IMR-90 (cell line): ENCODE results near the gene KRTAP10-5. TPM values are rescaled to one million over a fixed set of nuclear protein-coding genes. Genes with fewer than 3 reads are reported as not detected.

Source experiments
- ATAC-seq: fragments of 200-7000 bp; cut with Tn5 transposase; 2 replicates; pipeline ENCODE4 v1.9.1; 2020; ENCODE audit warnings: low read depth, mild to moderate bottlenecking, moderate library complexity
- BruUV-seq: library from RNA; stranded (reverse); fragments of 400-500 nt; replicated peaks from 2 replicates; lab custom pipeline; 2021; lab: Mats Ljungman, UMichigan
- CTCF ChIA-PET: fragments of 300-600 bp; formaldehyde crosslinking; extraction: SDS; loops from one replicate; lab custom pipeline; 2021; ENCODE audit warnings: antibody characterized with exemption; lab: Yijun Ruan, JAX
- POLR2A ChIA-PET: fragments of 300-600 bp; sonication (Branson Sonifier 250); formaldehyde crosslinking; loops from one replicate; lab custom pipeline; 2022; ENCODE audit warnings: antibody characterized with exemption; ENCODE audit not compliant: unreplicated experiment; lab: Charles Lee
- DNase-seq: peaks from one replicate; pipeline ENCODE4 v3.0.0; 2013
- H2AFZ ChIP-seq: replicated peaks from 2 replicates; pipeline ENCODE3; 2013; ENCODE audit warnings: low read length, mild to moderate bottlenecking; ENCODE audit not compliant: poor library complexity
- H2AK5ac ChIP-seq: 2 replicates; pipeline ENCODE4 v1.6.1; 2013; ENCODE audit warnings: low read depth, low read length, inconsistent platforms
- H2AK9ac ChIP-seq: replicated peaks from 2 replicates; pipeline ENCODE3; 2013; ENCODE audit warnings: mild to moderate bottlenecking, low read depth, low read length, moderate library complexity; ENCODE audit not compliant: poor library complexity
- H2BK120ac ChIP-seq: 2 replicates; pipeline ENCODE4 v1.6.1; 2013; ENCODE audit warnings: low read depth, low read length, inconsistent platforms
- H2BK15ac ChIP-seq: 3 replicates; pipeline ENCODE4 v1.6.1; 2013; ENCODE audit warnings: low read depth, low read length, inconsistent platforms
- H2BK20ac ChIP-seq: 2 replicates; pipeline ENCODE4 v1.6.1; 2013; ENCODE audit warnings: low read depth, mild to moderate bottlenecking, inconsistent platforms, low read length, moderate library complexity
- H2BK5ac ChIP-seq: 2 replicates; pipeline ENCODE4 v1.6.1; 2013; ENCODE audit warnings: mild to moderate bottlenecking, low read depth, low read length, inconsistent platforms; ENCODE audit not compliant: poor library complexity, severe bottlenecking
- H3K14ac ChIP-seq: replicated peaks from 2 replicates; pipeline ENCODE4 v1.6.1; 2013; ENCODE audit warnings: low read depth, low read length, inconsistent platforms
- H3K18ac ChIP-seq: 2 replicates; pipeline ENCODE4 v1.6.1; 2013; ENCODE audit warnings: low read depth, low read length, control low read depth
- H3K23ac ChIP-seq: 2 replicates; pipeline ENCODE4 v1.6.1; 2013; ENCODE audit warnings: low read depth, low read length, inconsistent platforms
- H3K27ac ChIP-seq: 2 replicates; pipeline ENCODE4 v1.5.1; 2013; ENCODE audit warnings: mild to moderate bottlenecking, control low read depth, low read length; ENCODE audit not compliant: insufficient read depth
- H3K27me3 ChIP-seq: 2 replicates; pipeline ENCODE4 v1.6.1; 2013; ENCODE audit warnings: low read length; ENCODE audit not compliant: control insufficient read depth, insufficient read depth
- H3K36me3 ChIP-seq: 2 replicates; pipeline ENCODE4 v1.6.1; 2013; ENCODE audit warnings: low read length, mixed read lengths; ENCODE audit not compliant: control insufficient read depth, insufficient read depth
- H3K4ac ChIP-seq: 2 replicates; pipeline ENCODE4 v1.6.1; 2013; ENCODE audit warnings: low read depth, low read length, inconsistent platforms
- H3K4me1 ChIP-seq: 2 replicates; pipeline ENCODE4 v1.6.1; 2013; ENCODE audit warnings: low read length, mixed read lengths; ENCODE audit not compliant: control insufficient read depth, insufficient read depth
- H3K4me2 ChIP-seq: 2 replicates; pipeline ENCODE4 v1.6.1; 2013; ENCODE audit warnings: low read depth, mild to moderate bottlenecking, control low read depth, low read length, moderate library complexity
- H3K4me3 ChIP-seq: 2 replicates; pipeline ENCODE4 v1.5.1; 2013; ENCODE audit warnings: low read depth, mild to moderate bottlenecking, control low read depth, low read length, moderate library complexity; ENCODE audit not compliant: insufficient read depth
- H3K56ac ChIP-seq: 2 replicates; pipeline ENCODE4 v1.6.1; 2013; ENCODE audit warnings: low read length, inconsistent platforms; ENCODE audit not compliant: insufficient read depth; ENCODE audit errors: extremely low read depth
- H3K79me1 ChIP-seq, 2 experiments: 2 replicates each; pipeline ENCODE4 v1.6.1; 2013; ENCODE audit warnings: low read length in 2 of 2, inconsistent platforms in 1 of 2, low read depth in 1 of 2
- H3K9ac ChIP-seq: 2 replicates; pipeline ENCODE4 v1.6.1; 2013; ENCODE audit warnings: low read depth, low read length, control low read depth
- H3K9me1 ChIP-seq: 2 replicates; pipeline ENCODE4 v1.6.1; 2013; ENCODE audit warnings: low read length, inconsistent platforms; ENCODE audit not compliant: insufficient read depth
- H3K9me3 ChIP-seq: 2 replicates; pipeline ENCODE4 v1.6.1; 2013; ENCODE audit warnings: low read length; ENCODE audit not compliant: control insufficient read depth, insufficient read depth
- H4K20me1 ChIP-seq: 2 replicates; pipeline ENCODE4 v1.6.1; 2013; ENCODE audit warnings: low read length, inconsistent platforms; ENCODE audit not compliant: insufficient read depth
- H4K5ac ChIP-seq: 2 replicates; pipeline ENCODE4 v1.6.1; 2013; ENCODE audit warnings: mild to moderate bottlenecking, low read depth, low read length, control low read depth
- H4K8ac ChIP-seq, 2 experiments: 2 replicates each; pipeline ENCODE4 v1.6.1; 2013; ENCODE audit warnings: low read depth in 2 of 2, low read length in 2 of 2, control low read depth in 1 of 2, inconsistent platforms in 1 of 2
- H4K91ac ChIP-seq: 2 replicates; pipeline ENCODE4 v1.6.1; 2013; ENCODE audit warnings: low read depth, low read length, inconsistent platforms; ENCODE audit not compliant: insufficient read depth
- BHLHE40 ChIP-seq: fragments of 150-350 bp; IDR thresholded peaks from 2 replicates; pipeline ENCODE4 v1.6.1; 2016; ENCODE audit warnings: mild to moderate bottlenecking, low read depth, low read length
- CEBPB ChIP-seq: IDR thresholded peaks from 2 replicates; pipeline ENCODE4 v1.6.1; 2012; ENCODE audit warnings: low read depth, low read length, improper control_type of control experiment
- CHD1 ChIP-seq: IDR thresholded peaks from 2 replicates; pipeline ENCODE4 v1.6.1; 2012; ENCODE audit warnings: low read depth, low read length, improper control_type of control experiment
- CTCF ChIP-seq: conservative IDR thresholded peaks from 2 replicates; pipeline ENCODE4 v1.5.1; 2012; ENCODE audit warnings: mild to moderate bottlenecking, low read depth, low read length, improper control_type of control experiment
- MAFK ChIP-seq: IDR thresholded peaks from 2 replicates; pipeline ENCODE4 v1.6.1; 2012; ENCODE audit warnings: low read depth, low read length, improper control_type of control experiment
- MAZ ChIP-seq: IDR thresholded peaks from 2 replicates; pipeline ENCODE4 v1.6.1; 2012; ENCODE audit warnings: low read depth, mild to moderate bottlenecking, low read length, improper control_type of control experiment, moderate library complexity, borderline replicate concordance
- MXI1 ChIP-seq: IDR thresholded peaks from 2 replicates; pipeline ENCODE4 v1.6.1; 2012; ENCODE audit warnings: low read depth, mild to moderate bottlenecking, low read length, moderate library complexity, borderline replicate concordance
- POLR2A ChIP-seq: IDR thresholded peaks from 2 replicates; pipeline ENCODE4 v1.6.1; 2012; ENCODE audit warnings: mild to moderate bottlenecking, low read depth, low read length
- RFX5 ChIP-seq: IDR thresholded peaks from 2 replicates; pipeline ENCODE4 v1.8.0; 2012; ENCODE audit warnings: low read depth, mild to moderate bottlenecking, low read length, moderate library complexity
- WGBS, 2 experiments: methylation state at CpG; one replicate each; pipeline versions ENCODE4 v1.1.5 to v1.1.7; 2013; ENCODE audit warnings: missing lambda C conversion rate in 2 of 2; ENCODE audit not compliant: insufficient read length in 1 of 2; ENCODE audit errors: extremely low coverage in 2 of 2; 5-methylcytosine and 5-hydroxymethylcytosine counted together
- dilution Hi-C: fragments of 300-500 bp; cut with HindIII; formaldehyde crosslinking; loops from one replicate; pipeline ENCODE4 v1.14.3; 2018; ENCODE audit warnings: low sequenced_read_pairs; ENCODE audit not compliant: unreplicated experiment
- in situ Hi-C: fragments of 300-500 bp; cut with MboI; formaldehyde crosslinking; loops from 3 replicates; pipeline ENCODE4 v1.14.3; 2019; ENCODE audit warnings: low sequenced_read_pairs, inconsistent platforms, mixed read lengths
- intact Hi-C: fragments of 100-400 bp; cut with micrococcal nuclease; formaldehyde crosslinking; loops from 2 replicates; pipeline ENCODE4 v1.10.0; 2022
- polyA plus RNA-seq, 3 experiments: library from polyadenylated mRNA; depleted of rRNA; stranded (reverse); fragments of >200 nt; gene quantifications; 2 replicates each; pipeline ENCODE4 v1.2.3, GENCODE V29; 2012; ENCODE audit warnings: low replicate concordance in 1 of 3
- total RNA-seq: library from RNA; depleted of rRNA; stranded (reverse); fragments of >200 nt; gene quantifications from 2 replicates; pipeline ENCODE4 v1.2.3, GENCODE V29; 2012

KRTAP10-5 gene
- total and polyA plus RNA-seq, 2 of the 4 experiments (the other 2 are of a cell fraction), result not detected

- in situ Hi-C loops, result no loop called here
- H3K9ac ChIP-seq, result no peak within 1 kb of the TSS
- H3K14ac ChIP-seq, result no peak within 1 kb of the TSS
- BruUV-seq, result no TSS peak
- TF ChIP-seq BHLHE40, result no peak
- TF ChIP-seq MAFK, result no peak
- TF ChIP-seq CHD1, result no peak
- TF ChIP-seq CTCF, result no peak
- no peak for TF ChIP-seq CEBPB
- no peak for TF ChIP-seq POLR2A
- TF ChIP-seq MAZ, result no peak
- TF ChIP-seq MXI1, result no peak
- no peak for TF ChIP-seq RFX5
- no peak within 1 kb of the TSS for H4K5ac ChIP-seq
- H3K4me3 ChIP-seq, result no peak within 1 kb of the TSS
- no peak within 1 kb of the TSS for H2BK15ac ChIP-seq
- H3K4ac ChIP-seq, result no peak within 1 kb of the TSS
- dilution Hi-C loops, result no loop called here
- no peak within 1 kb of the TSS for H3K27ac ChIP-seq
- H3K9me3 ChIP-seq, result no peaks in the 10 kb centered on the region
- no peak within 1 kb of the TSS for H3K23ac ChIP-seq
- WGBS, 2 experiments, result 63% methylated on average over 2 of the region's 33 CpGs; no CpG with 5 or more reads in 1 of the 2 experiments
- no peak within 1 kb of the TSS for H2BK120ac ChIP-seq
- no peak within 1 kb of the TSS for H4K91ac ChIP-seq
- H4K8ac ChIP-seq, result no peak within 1 kb of the TSS
- peaks cover 4% of the 10 kb centered on the region; the same call in 1 of the 2 replicates for H3K27me3 ChIP-seq
- intact Hi-C loops, result no loop called here
- H2AFZ ChIP-seq, result no peak within 1 kb of the TSS
- H3K79me1 ChIP-seq, result no peaks in the 10 kb centered on the region
- no peak within 1 kb of the TSS for H2BK20ac ChIP-seq
- no peaks in the 10 kb centered on the region for H4K20me1 ChIP-seq
- CTCF ChIA-PET, result no interaction called here
- ATAC-seq (no peak), DNase-seq (no peak)
- no peaks in the 10 kb centered on the region for H3K36me3 ChIP-seq
- H3K18ac ChIP-seq, result no peak within 1 kb of the TSS
- H3K4me2 ChIP-seq, result no peak within 1 kb of the TSS
- H3K56ac ChIP-seq, result no peak within 1 kb of the TSS
- no peaks in the 10 kb centered on the region for H3K9me1 ChIP-seq
- POLR2A ChIA-PET, result no interaction called here
- no peaks in the 10 kb centered on the region for H3K4me1 ChIP-seq
- no peak within 1 kb of the TSS for H2AK5ac ChIP-seq
- no peak within 1 kb of the TSS for H2AK9ac ChIP-seq
- no peak within 1 kb of the TSS for H2BK5ac ChIP-seq
These were observed 12.3 kb upstream of the KRTAP10-5 start, which contains the start of gene KRTAP10-6 for GRCh38 chr21:44592446-44593311. Gene KRTAP10-6, minus strand, starts transcription at chr21:44592505. Its CDS starts 21 bp downstream, at chr21:44592484.
